GM13976 (cell line): ENCODE results near the gene LRP5.
"Not testable (repeated sequence)": the region's sequence is repeated elsewhere in the genome, so short reads cannot be mapped to it uniquely, and the experiment has no call there.

Experiments used
- DNase-seq: peaks from one replicate; pipeline ENCODE4 v3.0.0; 2012; ENCODE audit warnings: low spot score
- CTCF ChIP-seq: IDR thresholded peaks from 2 replicates; pipeline ENCODE4 v1.5.1; 2012; ENCODE audit warnings: borderline replicate concordance, mild to moderate bottlenecking; ENCODE audit not compliant: insufficient read depth; ENCODE audit errors: extremely low read depth, missing control alignments, control extremely low read depth
- in situ Hi-C: fragments of 300-500 bp; cut with MboI; formaldehyde crosslinking; loops from one replicate; pipeline ENCODE4 v1.12.0; 2022; ENCODE audit warnings: low sequenced_read_pairs, mixed read lengths, inconsistent platforms; ENCODE audit not compliant: unreplicated experiment

LRP5 gene

GRCh38 chr11:68398995-68399851 is 86.8 kb downstream of the LRP5 start:
- DNase-seq, result no peak
- no peak for TF ChIP-seq CTCF
- in situ Hi-C loops, result no loop called here

DNA sequence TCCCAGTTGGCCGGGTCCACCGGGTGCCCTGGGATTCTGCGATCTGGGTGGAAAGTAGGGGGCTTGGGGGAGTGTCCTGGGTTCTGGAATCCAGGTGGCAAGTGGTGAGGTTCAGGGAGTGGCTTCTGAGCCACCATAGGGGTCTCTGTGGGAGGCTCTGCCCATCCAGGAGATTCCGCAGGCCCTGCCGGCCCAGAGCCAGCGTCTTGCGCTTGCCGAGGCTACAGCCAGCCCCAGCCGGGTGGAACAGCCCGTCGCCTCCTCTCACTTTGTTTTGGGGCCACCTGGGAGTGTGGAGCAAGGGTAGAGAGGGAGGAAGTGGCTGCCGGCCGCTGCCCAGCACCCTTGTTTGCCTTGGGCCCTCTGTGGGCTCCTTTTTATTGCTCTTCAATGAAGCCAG is 87.5 kb downstream of the LRP5 start:
- DNase-seq, result no peak
- TF ChIP-seq CTCF, result no peak
- in situ Hi-C loops, result no loop called here

DNA sequence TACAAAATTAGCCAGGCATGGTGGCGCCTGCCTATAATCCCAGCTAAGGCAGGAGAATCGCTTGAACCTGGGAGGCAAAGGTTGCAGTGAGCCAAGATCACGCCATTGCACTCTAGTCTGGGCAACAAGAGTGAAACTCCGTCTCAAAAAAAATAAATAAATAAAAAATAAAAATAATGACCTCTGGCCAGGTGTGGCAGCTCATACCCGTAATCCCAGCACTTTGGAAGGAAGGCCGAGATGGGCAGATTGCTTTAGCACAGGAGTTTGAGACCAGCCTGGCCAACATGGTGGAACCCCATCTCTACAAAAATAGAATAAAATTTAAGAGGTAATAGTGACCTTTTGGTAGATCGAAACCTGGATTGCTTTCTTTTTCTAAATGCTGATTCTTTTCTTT is 88.2 kb downstream of the LRP5 start:
- DNase-seq, in situ Hi-C loops: not testable (repeated sequence)

DNA sequence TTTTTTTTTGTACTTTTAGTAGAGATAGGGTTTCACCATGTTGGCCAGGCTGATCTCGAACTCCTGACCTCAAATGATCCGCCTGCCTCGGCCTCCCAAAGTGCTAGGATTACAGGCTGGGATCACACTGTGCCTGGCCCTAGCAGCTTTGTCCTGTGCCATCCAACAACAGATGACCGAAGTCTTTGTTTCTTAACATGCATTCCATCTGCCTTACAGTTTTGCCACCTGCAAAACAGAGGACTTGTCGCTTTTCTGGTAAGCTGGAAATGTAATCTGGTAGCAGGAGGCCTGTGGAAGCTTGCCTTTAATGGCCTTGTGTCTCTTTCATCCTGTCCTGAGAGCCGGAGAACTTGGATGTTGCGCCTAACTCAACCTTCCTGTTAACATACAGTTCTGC is 89.5 kb downstream of the LRP5 start:
- no peak for TF ChIP-seq CTCF
- DNase-seq, result no peak
- in situ Hi-C loops, result no loop called here

DNA sequence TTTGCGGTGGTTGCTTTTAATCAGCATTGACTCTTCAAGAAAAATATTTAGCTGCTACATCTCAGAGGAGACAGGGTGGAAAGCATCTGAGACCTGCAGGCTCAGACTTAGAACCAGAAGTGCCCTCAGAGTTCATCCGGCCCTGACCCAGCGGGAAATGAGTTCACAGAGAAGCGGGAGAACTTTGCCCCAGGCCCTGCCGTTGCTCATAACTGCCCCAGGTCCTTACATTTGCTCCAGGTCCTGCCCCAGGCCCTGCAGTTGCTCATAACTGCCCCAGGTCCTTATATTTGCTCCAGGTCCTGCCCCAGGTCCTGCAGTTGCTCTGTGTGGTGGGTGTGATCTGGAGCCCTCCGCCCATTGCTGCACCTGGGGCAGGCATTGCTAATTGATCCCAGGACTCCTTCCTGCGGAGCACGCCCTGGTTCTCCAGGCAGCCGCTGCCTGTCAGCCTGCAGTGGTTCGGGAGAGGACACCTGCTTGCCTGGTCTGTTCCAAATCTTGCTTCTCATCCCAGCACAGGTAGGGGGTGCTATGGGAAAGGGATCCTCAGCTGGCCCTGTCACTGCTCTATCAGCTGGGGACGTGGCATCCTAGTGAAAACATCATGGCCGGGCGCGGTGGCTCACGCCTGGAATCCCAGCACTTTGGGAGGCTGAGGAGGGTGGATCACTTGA is 90.1 kb downstream of the LRP5 start:
- in situ Hi-C loops, result no loop called here
- TF ChIP-seq CTCF, result no peak

GRCh38 chr11:68403424-68403823 is 91.0 kb downstream of the LRP5 start:
- in situ Hi-C loops, result no loop called here
- no peak for TF ChIP-seq CTCF

More for the DNA sequence above, 90.1 kb downstream of the LRP5 start:
- DNase-seq, result no peak

GRCh38 chr11:68403831-68404230 is 91.4 kb downstream of the LRP5 start:
- TF ChIP-seq CTCF, result no peak
- in situ Hi-C loops, result no loop called here
- DNase-seq, result no peak

More at GRCh38 chr11:68403424-68403823, 91.0 kb downstream of the LRP5 start:
- DNase-seq, result no peak
